HG03469 (cell line): Measurements from ENCODE around the gene GBX1.

Experiments used
- ATAC-seq: cut with Tn5 transposase; IDR thresholded peaks from one replicate; pipeline ENCODE4 v1.9.1; 2021; ENCODE audit warnings: mild to moderate bottlenecking, moderate library complexity, moderate number of reproducible peaks; ENCODE audit not compliant: unreplicated experiment

GBX1 gene

GRCh38 chr7:151129117-151129959 lies 38.2 kb downstream of the GBX1 start:
- ATAC-seq = no peak

- ATAC-seq = no peak
These were observed 38.8 kb downstream of the GBX1 start for GRCh38 chr7:151128716-151129115.

GRCh38 chr7:151128144-151128543 lies 39.4 kb downstream of the GBX1 start:
- no peak for ATAC-seq

GRCh38 chr7:151126491-151127137 lies 40.9 kb downstream of the GBX1 start:
- no peak for ATAC-seq

GRCh38 chr7:151125846-151126481 lies 41.5 kb downstream of the GBX1 start:
- no peak for ATAC-seq

GRCh38 chr7:151125470-151125845 lies 42.0 kb downstream of the GBX1 start:
- ATAC-seq = no peak

GRCh38 chr7:151124899-151125399 lies 42.5 kb downstream of the GBX1 start:
- ATAC-seq = no peak

GRCh38 chr7:151124481-151124880 lies 43.0 kb downstream of the GBX1 start:
- ATAC-seq = no peak

GRCh38 chr7:151123822-151124464 lies 43.6 kb downstream of the GBX1 start:
- peak; percentile 78 for ATAC-seq

- ATAC-seq = no peak
These were observed 44.2 kb downstream of the GBX1 start for GRCh38 chr7:151123158-151123821.

GRCh38 chr7:151122796-151123157 lies 44.7 kb downstream of the GBX1 start:
- no peak for ATAC-seq

- no peak for ATAC-seq
These were observed 45.2 kb downstream of the GBX1 start for GRCh38 chr7:151122276-151122675.

- ATAC-seq = no peak
These were observed 45.9 kb downstream of the GBX1 start for GRCh38 chr7:151121380-151122170.

GRCh38 chr7:151120896-151121295 lies 46.6 kb downstream of the GBX1 start:
- no peak for ATAC-seq

GRCh38 chr7:151119902-151120301 lies 47.6 kb downstream of the GBX1 start:
- no peak for ATAC-seq

GRCh38 chr7:151119055-151119415 lies 48.5 kb downstream of the GBX1 start:
- ATAC-seq = no peak

GRCh38 chr7:151118108-151119054 lies 49.1 kb downstream of the GBX1 start:
- no peak for ATAC-seq

GRCh38 chr7:151117565-151117964 lies 49.9 kb downstream of the GBX1 start:
- ATAC-seq = no peak
